D721Med (cell line): ENCODE data around the gene GLI2.

Experiments
- DNase-seq: peaks from one replicate; pipeline ENCODE4 v3.0.0; 2011; ENCODE audit warnings: low spot score; ENCODE audit not compliant: insufficient read length
- FAIRE-seq: peaks from 2 replicates; lab custom pipeline; 2011; peaks lifted over from hg19 to GRCh38; lab: Jason Lieb, UNC
- CTCF ChIP-seq: IDR thresholded peaks from 2 replicates; pipeline ENCODE4 v1.5.1; 2012; ENCODE audit warnings: mild to moderate bottlenecking, control low read depth; ENCODE audit not compliant: insufficient read depth; ENCODE audit errors: missing control alignments

Gene GLI2

GRCh38 chr2:120720231-120720630, 15.4 kb upstream of the GLI2 start:
- DNase-seq (no peak), FAIRE-seq (no peak)
- TF ChIP-seq CTCF: no peak

GRCh38 chr2:120720746-120721375, 14.8 kb upstream of the GLI2 start:
- no peak for TF ChIP-seq CTCF
- FAIRE-seq: no peak
- no peak for DNase-seq

- no peak for TF ChIP-seq CTCF
- DNase-seq (no peak), FAIRE-seq (no peak)
These were observed 13.5 kb upstream of the GLI2 start for GRCh38 chr2:120722246-120722567.

- no peak for FAIRE-seq
- no peak for TF ChIP-seq CTCF
- no peak for DNase-seq
These were observed 12.9 kb upstream of the GLI2 start for GRCh38 chr2:120722568-120723421.

GRCh38 chr2:120726245-120726644, 9.4 kb upstream of the GLI2 start:
- FAIRE-seq (no peak), DNase-seq (no peak)
- TF ChIP-seq CTCF: no peak

- no peak for TF ChIP-seq CTCF
- no peak for FAIRE-seq
- DNase-seq: no peak
These were observed 6.0 kb upstream of the GLI2 start for GRCh38 chr2:120729406-120730399.
